OCI-LY1 (cell line): ENCODE data around the gene SVOP.

ENCODE experiments used
- EZH2 ChIP-seq: fragments of 200-600 bp; sonication (generic), shearing (Covaris generic); IDR thresholded peaks from 2 replicates; pipeline ENCODE4 v1.8.0; 2017; ENCODE audit warnings: borderline replicate concordance, mixed run types, mild to moderate bottlenecking, antibody characterized with exemption, low read length, moderate library complexity, mixed read lengths
- TF ChIP-seq, protein P1 (sequence below): fragments of 200-600 bp; sonication (generic), shearing (Covaris generic); IDR thresholded peaks from 2 replicates; pipeline ENCODE4 v1.5.1; 2017; ENCODE audit warnings: mild to moderate bottlenecking, antibody characterized with exemption, low read length, moderate library complexity, mixed read lengths

DNA sequence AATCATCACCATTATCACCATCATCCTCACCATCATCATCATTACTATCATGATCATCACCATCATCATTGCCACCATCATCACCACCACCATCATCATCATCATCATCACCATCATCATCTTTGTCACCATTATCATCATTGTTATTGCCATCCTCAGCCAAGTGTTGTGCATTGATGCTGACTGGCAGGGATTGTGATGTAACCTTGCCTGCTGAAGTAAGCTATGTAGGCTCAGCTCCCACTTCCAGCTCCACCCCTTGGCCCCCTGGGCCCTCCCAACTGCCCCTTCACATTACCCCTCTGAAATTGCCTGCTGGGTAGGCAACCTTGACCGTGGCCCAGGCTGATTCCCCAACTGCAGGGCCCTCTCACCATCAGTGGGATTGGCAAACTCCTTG lies 37.6 kb downstream of the SVOP start:
- TF ChIP-seq, protein P1, sequence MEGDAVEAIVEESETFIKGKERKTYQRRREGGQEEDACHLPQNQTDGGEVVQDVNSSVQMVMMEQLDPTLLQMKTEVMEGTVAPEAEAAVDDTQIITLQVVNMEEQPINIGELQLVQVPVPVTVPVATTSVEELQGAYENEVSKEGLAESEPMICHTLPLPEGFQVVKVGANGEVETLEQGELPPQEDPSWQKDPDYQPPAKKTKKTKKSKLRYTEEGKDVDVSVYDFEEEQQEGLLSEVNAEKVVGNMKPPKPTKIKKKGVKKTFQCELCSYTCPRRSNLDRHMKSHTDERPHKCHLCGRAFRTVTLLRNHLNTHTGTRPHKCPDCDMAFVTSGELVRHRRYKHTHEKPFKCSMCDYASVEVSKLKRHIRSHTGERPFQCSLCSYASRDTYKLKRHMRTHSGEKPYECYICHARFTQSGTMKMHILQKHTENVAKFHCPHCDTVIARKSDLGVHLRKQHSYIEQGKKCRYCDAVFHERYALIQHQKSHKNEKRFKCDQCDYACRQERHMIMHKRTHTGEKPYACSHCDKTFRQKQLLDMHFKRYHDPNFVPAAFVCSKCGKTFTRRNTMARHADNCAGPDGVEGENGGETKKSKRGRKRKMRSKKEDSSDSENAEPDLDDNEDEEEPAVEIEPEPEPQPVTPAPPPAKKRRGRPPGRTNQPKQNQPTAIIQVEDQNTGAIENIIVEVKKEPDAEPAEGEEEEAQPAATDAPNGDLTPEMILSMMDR: no peak
- TF ChIP-seq EZH2: no peak
